ENCODE data around the gene CHN2.

The CHN2 gene

GRCh38 chr7:29479301-29480200 is 285.0 kb downstream of the CHN2 start:
- DNase-seq = no peak

- no peak for DNase-seq
Measured at GRCh38 chr7:29480451-29480850, 285.9 kb downstream of the CHN2 start.

GRCh38 chr7:29480934-29481651 is 286.5 kb downstream of the CHN2 start:
- no peak for DNase-seq

GRCh38 chr7:29482056-29482455 is 287.5 kb downstream of the CHN2 start:
- DNase-seq = no peak

GRCh38 chr7:29483219-29484104 is 288.9 kb downstream of the CHN2 start:
- DNase-seq = no peak

- no peak for DNase-seq
Measured at GRCh38 chr7:29484280-29484679, 289.7 kb downstream of the CHN2 start.

DNA sequence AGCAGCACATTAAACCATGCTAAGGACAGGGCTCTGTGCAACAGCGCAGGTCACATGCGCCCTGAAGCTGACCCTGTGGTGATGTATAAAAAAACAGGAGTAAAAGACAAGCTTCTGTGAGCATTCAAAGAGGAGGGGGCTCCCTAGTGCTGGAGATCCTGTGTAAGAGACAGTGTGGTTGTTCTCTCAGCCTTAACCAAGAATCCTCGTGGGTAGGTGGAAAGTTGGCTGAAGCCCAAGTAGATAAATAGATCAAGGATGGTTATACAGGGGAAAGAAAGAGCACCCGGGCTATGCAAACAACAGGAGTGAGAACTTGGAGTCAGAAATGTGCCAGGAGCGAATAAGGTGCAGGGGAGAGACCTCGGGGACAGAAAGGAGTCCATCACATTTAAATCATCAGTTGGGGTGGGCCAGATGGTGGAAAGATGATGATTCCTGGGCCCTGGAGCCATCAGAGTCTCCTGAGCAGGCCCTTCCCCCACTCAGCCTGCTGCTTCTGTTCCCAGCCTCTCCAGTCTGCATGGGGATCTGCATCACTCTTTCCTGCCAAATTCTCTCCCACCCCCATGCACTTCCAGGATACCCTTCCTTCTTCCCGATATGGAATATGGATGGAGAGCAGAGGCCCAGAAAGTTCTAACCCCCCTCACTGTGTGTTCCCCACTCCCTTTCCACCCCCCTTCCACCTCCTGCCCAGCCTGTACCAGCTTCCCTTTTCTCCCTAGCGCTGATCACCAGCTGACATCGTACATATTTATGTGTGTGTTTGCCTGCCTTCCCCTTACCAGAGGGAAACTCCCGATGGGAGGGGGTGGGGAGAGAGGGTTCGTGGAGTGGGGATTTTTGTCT is 291.0 kb downstream of the CHN2 start:
- peak; percentile 63 to 69 (median 68) for DNase-seq

DNA sequence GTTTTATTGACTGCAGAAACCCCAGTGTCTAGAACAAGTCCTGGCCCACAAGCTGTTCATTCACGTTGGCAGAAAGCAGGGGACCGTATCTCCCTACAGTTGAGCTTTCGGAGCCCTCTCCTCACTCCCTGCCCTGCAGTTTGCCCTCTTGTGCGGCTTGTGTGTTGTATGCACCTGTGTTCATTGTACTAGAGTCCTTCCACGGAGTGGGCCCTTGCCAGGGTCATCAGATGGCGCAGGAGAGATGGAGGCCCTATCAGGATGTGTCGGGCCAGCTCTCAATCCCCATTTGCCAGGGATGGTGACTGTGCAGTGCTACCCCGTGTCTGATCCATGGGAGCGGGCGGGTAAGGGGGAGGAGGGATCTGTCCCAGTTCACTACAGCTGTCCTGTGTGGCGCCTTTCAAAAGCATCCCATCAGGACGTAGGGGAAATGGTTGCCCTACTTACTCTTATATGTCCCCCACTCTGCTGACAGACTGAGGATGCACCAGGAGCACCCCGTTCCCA is 291.7 kb downstream of the CHN2 start:
- DNase-seq = no peak

GRCh38 chr7:29487424-29487823 is 292.8 kb downstream of the CHN2 start:
- no peak for DNase-seq

DNA sequence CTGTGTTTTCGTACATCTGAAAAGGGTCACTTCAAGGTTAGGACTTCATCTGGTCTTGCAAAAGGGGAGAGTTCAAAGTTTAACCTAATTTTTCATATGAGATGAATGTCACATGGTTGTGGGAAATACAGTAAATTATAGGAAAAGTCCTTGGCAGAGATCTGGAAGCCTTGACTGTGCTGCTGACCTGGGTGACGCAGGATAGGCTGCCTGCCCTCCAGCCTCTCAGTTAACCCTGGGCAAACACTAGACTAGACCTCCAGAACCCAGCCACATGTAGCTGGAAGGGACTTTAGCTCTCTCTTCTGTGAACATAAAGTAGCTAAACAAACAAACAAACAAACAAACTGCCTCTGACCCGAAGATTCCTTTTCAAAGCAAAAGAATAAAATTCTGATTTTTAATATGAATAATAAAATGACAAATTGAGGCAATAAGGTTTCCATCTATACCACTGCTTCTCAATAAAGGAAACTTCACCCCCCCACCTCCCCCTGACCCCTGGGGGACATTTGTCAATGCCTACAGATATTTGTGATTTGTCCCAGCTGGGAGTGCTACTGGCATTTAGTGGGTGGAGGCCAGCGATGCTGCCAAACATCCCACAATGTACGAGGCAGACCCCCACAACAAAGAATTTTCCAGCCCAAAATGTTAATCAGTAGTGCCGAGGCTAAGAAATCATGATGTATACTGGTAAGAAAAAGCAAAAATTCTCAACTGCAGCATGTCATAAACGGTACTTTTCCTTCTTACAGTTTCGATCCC is 293.8 kb downstream of the CHN2 start:
- no peak for DNase-seq

DNA sequence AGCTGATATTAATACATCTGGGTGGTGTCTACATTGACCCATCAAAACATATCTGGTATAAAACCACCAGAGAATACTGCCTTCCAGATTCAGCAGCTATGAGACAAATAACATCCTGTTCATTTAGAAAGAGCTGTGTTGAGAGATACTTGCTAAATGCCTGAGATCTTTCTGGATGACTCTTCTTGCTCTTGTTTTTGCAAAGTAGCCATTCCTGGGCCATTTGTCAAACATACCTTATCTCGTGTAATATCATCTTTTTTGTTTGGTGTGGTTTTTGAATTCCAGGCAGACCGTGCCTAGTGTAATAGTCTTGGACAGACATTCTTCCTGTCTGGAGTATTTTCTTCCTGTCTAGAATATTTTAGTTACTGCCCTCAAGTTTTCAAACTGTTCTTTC is 294.4 kb downstream of the CHN2 start:
- no peak for DNase-seq

DNA sequence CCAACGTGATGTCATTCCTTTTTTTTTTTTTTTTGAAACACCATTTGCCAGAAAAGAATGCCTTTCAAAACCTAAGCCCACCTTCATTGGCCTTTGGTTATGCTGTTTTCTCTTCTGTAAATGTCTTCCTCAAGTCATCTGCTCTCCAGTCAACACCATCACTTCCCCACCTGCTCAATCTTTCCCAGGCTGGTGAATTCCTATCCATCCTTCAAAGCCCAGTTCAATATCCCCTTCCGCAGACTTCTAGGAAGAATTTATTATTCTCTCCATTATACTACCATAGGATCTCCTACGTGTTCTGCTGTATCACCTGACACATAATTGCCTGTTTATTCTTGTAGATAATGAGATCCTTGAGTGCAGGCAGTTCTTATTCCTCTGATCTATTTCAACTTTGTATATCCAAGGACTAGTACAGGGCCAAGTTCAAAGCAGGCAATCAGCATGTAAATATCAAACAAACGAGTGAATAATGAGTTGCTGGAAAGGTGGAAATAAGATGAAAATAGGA is 295.6 kb downstream of the CHN2 start:
- no peak for DNase-seq

GRCh38 chr7:29494350-29494749 is 299.8 kb downstream of the CHN2 start:
- no peak for DNase-seq

DNA sequence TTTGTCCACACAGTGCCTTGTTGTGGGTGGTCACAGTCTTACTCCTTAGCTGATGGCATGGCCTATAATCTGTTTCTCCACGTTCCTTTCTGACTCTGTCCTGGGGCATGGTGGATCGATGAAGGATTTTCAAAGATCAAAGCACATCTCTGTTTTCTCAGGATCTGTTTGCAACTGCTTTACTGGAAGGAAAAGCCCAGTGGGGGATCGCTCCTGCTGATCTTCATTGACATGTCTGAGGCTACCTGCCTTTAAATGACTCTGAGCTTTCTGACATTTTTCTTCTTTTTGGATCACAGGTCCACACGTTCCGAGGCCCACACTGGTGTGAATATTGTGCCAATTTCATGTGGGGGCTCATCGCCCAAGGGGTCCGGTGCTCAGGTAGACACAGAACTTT is 301.1 kb downstream of the CHN2 start:
- no peak for DNase-seq

- no peak for DNase-seq
Measured at GRCh38 chr7:29496355-29497020, 301.9 kb downstream of the CHN2 start.

DNA sequence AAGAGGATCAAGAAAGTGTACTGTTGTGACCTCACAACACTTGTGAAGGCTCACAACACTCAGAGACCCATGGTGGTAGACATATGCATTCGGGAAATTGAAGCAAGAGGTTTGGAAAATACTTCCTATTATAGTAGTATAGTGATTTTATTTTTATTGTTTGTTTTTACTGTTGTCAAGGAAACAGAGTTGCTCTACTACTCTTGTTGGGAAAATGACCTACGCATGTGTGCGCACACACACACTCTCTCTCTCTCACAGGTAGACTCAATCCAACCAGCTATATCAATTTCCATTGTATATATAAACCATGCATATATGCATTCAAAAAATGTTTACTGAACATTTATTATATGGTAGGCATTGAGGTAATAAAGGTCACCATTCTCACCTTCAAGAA is 305.4 kb downstream of the CHN2 start:
- DNase-seq = no peak

GRCh38 chr7:29500719-29501118 is 306.1 kb downstream of the CHN2 start:
- DNase-seq = no peak

DNA sequence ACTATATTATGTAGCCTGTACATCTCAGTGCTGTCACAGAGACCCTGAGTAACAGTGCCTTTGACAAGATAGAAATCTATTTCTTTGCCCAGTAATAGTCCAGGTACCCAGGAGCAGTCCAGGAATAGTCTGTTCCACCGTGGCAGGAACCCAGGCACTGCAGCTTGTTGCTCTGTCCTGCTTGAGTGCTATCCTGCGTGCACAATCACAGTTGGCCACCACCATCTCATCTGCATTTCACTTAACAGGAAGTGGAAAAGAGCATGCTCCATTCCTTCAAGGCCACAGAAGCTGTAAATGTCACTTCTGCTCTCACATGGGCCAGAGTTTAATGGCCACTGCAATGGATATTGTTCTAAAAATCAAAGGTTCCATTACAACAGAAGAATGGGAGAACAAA is 307.6 kb downstream of the CHN2 start:
- DNase-seq = no peak

GRCh38 chr7:29505931-29506330 is 311.4 kb downstream of the CHN2 start:
- DNase-seq = no peak

- no peak for DNase-seq
Measured at GRCh38 chr7:29508608-29509007, 314.0 kb downstream of the CHN2 start.

Data from suppressor macrophage treated with lipopolysaccharide for 1 hour (primary cell).